Mucosa of descending colon (tissue), 3 donors: ENCODE data around the gene B3GALT5. TPM values are rescaled to one million over a fixed set of nuclear protein-coding genes. Genes with fewer than 3 reads are reported as not detected.

Experiments
- ATAC-seq: fragments of 200-7000 bp; cut with Tn5 transposase; one replicate; pipeline ENCODE4 v1.9.1; 2020; ENCODE audit warnings: mild to moderate bottlenecking, moderate library complexity
- DNase-seq, 3 donors: peaks; one replicate each; pipeline ENCODE4 v3.0.0-alpha.2; 2020
- H3K36me3 ChIP-seq: fragments of 200-600 bp; one replicate; pipeline ENCODE4 v1.8.0; 2021; ENCODE audit warnings: low read depth, mild to moderate bottlenecking
- H3K4me1 ChIP-seq: fragments of 200-600 bp; one replicate; pipeline ENCODE4 v1.8.0; 2021; ENCODE audit warnings: low read depth, mild to moderate bottlenecking
- H3K4me3 ChIP-seq: fragments of 200-600 bp; one replicate; pipeline ENCODE4 v1.8.0; 2021; ENCODE audit warnings: mild to moderate bottlenecking
- H3K9me3 ChIP-seq: fragments of 200-600 bp; one replicate; pipeline ENCODE4 v1.8.0; 2021; ENCODE audit warnings: mild to moderate bottlenecking
- CTCF ChIP-seq: fragments of 200-600 bp; IDR thresholded peaks from one replicate; pipeline ENCODE4 v1.8.0; 2022; ENCODE audit warnings: antibody characterized with exemption, mild to moderate bottlenecking
- intact Hi-C, 2 donors: fragments of 100-400 bp; cut with DNase I in 1 of 2; cut with micrococcal nuclease in 1 of 2; formaldehyde crosslinking; loops; one replicate each; pipeline versions ENCODE4 v1.11.0 to v1.11.1; 2022; cut with DNase I, micrococcal nuclease
- total RNA-seq, 3 donors: library from RNA; stranded (reverse); fragmentation: NEBNext Ultra II Directional in 2 of 3; extraction: Animal tissue kit (Norgen Biotek cat#: 25700) in 2 of 3; gene quantifications; one replicate each; pipeline versions ENCODE4 v1.2.1 to v1.2.4, GENCODE V29; 2021 to 2023
- donor health status: DM: no; HTN: no; CAD: no; lungs with moderate emphysema.
- donor health status: DM: no; HTN: no; CAD: no.
- donor health status: DM: no; HTN: yes; CAD: no.

B3GALT5 gene
- total RNA-seq, 3 donors from 2014 or later: 36.4 to 149 (median 130) TPM

DNA sequence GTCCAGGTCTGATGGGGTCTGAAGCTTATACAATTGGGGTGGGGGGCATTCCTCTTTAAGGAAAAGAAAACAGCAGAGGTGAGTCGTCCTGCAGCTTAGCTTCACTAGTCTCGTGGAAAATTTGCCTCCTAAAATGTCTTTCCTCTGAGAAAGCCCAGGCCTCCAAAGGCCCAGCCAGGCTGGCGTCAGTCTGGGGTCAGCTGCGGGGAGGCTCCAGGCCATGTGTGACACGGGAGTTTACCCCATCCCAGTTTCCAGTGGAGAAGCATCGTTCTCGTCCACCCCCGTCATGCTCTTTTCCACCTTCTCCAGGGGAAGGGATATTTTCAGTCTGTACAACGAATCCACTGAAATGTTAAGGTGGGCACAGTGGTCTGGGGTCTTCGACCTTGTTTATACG lies 42.8 kb downstream of the B3GALT5 start:
- Histone ChIP-seq H3K9me3 (peaks cover 2% of the 10 kb centered on the region), H3K4me3 (no peak overlapping the region), H3K4me1 (peaks cover 19% of the 10 kb centered on the region), H3K36me3 (no peaks in the 10 kb centered on the region)
- intact Hi-C loops: no loop called here
- ATAC-seq (no peak), DNase-seq (no peak)
- TF ChIP-seq CTCF: no peak

DNA sequence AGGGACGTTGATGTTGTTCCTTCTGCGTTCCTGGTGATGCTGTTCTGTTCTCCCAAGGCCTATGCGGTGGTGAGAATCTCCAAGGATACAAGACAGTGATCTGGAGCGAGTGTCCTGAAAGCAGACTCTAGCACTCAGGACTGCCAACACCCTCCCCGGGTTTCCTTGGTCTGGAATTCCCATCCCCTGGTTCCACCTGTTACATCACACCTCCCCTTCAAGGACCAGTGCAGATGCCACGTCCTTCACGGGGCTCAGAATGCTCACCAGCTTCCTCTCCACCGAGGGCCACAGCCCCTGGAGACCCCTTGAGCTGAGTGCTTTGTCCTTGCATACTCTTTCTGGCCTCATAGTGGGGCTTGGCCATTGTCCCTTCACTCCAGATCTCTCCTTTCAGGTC lies 43.5 kb downstream of the B3GALT5 start:
- no peak for DNase-seq
- peaks cover 2% of the 10 kb centered on the region for H3K9me3 ChIP-seq
- intact Hi-C loops: no loop called here
- no peak for TF ChIP-seq CTCF
- H3K4me3 ChIP-seq: no peak overlapping the region
- no peaks in the 10 kb centered on the region for H3K36me3 ChIP-seq
- peaks cover 19% of the 10 kb centered on the region for H3K4me1 ChIP-seq
- ATAC-seq: no peak

- ATAC-seq: peak; percentile 85
These were observed 44.5 kb downstream of the B3GALT5 start for GRCh38 chr21:39657091-39657689.

DNA sequence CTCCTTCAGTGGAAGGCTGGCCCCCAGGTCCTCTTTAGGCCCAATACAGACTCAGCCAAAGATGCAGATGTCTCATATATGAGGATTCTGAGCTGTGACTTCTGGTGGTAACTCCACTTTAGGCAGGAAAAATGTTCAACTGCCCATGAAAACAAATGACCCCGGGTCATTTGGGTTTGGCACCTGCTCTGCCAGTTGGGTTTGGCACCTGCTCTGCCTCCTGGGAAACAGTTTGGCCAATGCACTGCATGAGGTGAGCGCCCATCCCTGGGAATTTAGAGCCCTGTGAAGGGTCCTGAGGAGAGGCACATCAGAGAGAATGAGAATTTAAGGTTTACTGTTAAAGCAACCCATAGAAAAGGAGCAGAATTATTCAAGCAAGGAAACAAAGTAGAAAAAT lies 45.3 kb downstream of the B3GALT5 start:
- no peaks in the 10 kb centered on the region for H3K36me3 ChIP-seq
- H3K4me3 ChIP-seq: no peak overlapping the region
- TF ChIP-seq CTCF: no peak
- no peak for ATAC-seq
- H3K4me1 ChIP-seq: peaks cover 19% of the 10 kb centered on the region
- intact Hi-C loops: no loop called here
- H3K9me3 ChIP-seq: peaks cover 2% of the 10 kb centered on the region
- no peak for DNase-seq

More at GRCh38 chr21:39657091-39657689, 44.5 kb downstream of the B3GALT5 start:
- intact Hi-C loops: no loop called here
- no peak for TF ChIP-seq CTCF
- H3K9me3 ChIP-seq: peaks cover 2% of the 10 kb centered on the region
- DNase-seq: peak in 1 of 3 donors; percentile 59
- H3K4me1 ChIP-seq: peaks cover 19% of the 10 kb centered on the region
- H3K36me3 ChIP-seq: no peaks in the 10 kb centered on the region
- H3K4me3 ChIP-seq: no peak overlapping the region

DNA sequence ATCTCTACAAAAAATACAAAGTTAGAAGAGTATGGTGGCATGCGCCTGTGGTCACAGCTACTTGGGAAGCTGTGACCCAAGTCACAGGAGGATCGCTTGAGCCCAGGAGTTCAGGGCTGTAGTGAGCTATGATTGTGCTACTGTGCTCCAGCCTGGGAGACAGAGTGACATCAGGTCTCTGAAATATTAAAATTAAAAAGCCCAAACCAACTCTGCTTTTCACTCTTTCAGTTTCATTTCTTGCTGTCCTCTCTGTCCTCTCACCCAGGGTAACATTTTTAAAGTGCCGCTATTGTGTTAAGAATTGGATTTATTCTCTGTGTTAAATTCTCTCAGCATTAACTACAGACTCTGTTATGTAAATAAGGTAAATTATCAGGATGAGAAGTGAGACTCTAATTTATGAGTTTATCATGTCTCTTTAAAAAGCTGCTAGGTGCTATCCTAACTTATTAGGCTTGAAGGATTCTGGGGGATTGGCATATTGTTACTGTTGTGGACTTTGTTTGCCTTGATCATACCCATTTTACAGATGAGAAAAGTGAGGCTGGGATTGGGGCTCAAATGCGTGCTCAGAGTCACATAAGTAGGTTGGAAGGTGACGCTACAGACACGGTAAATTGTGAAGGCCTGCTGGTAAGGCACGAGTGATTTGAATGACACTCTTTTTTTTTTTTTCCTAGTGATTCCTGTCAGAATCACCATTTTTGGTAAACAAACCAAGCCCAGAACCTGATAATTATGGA lies 46.5 kb downstream of the B3GALT5 start:
- no peak overlapping the region for H3K4me3 ChIP-seq
- intact Hi-C loops: no loop called here
- ATAC-seq: no peak
- no peaks in the 10 kb centered on the region for H3K9me3 ChIP-seq
- peaks cover 19% of the 10 kb centered on the region for H3K4me1 ChIP-seq
- no peak for DNase-seq
- no peak for TF ChIP-seq CTCF
- no peaks in the 10 kb centered on the region for H3K36me3 ChIP-seq
